K562 (cell line): ENCODE data around the gene ZEB2. TPM values are rescaled to one million over a fixed set of nuclear protein-coding genes. Genes with fewer than 3 reads are reported as not detected.

ENCODE experiments used
- AFF1 ChIP-seq, 2 experiments: fragments of 450-650 bp; IDR thresholded peaks; 2 replicates each; pipeline ENCODE4 v1.6.1; 2018; ENCODE audit warnings: mild to moderate bottlenecking in 2 of 2, low read depth in 1 of 2; ENCODE audit not compliant: partially characterized antibody in 2 of 2
- FOXA3 ChIP-seq, 2 experiments: fragments of 450-650 bp in 1 of 2; sonication (generic) in 1 of 2; formaldehyde crosslinking; IDR thresholded peaks in 1 of 2; conservative IDR thresholded peaks in 1 of 2; 2 replicates each; pipeline versions ENCODE4 v1.4.0 to v1.8.0; 2020 to 2022; ENCODE audit warnings: mild to moderate bottlenecking in 2 of 2, missing genetic modification reagents in 1 of 2
- KDM5B ChIP-seq: fragments of 200-600 bp; sonication (generic); IDR thresholded peaks from 2 replicates; pipeline ENCODE4 v1.6.1; 2012; ENCODE audit warnings: low read depth, mild to moderate bottlenecking, moderate library complexity, low read length, control low read depth, inconsistent platforms; ENCODE audit not compliant: insufficient replicate concordance
- MLLT1 ChIP-seq, 2 experiments: fragments of 450-650 bp; IDR thresholded peaks; 2 replicates each; pipeline ENCODE4 v1.6.1; 2016
- RAD21 ChIP-seq, 2 experiments: fragments of 250-450 bp in 1 of 2; fragments of 450-650 bp in 1 of 2; sonication (Bioruptor Pico) in 1 of 2; formaldehyde crosslinking in 1 of 2; IDR thresholded peaks in 1 of 2; conservative IDR thresholded peaks in 1 of 2; 2 replicates each; pipeline versions ENCODE4 v1.4.0 to v1.8.0; 2020 to 2022; ENCODE audit warnings: mild to moderate bottlenecking in 2 of 2, moderate library complexity in 1 of 2
- SPI1 ChIP-seq: IDR thresholded peaks from 2 replicates; pipeline ENCODE4 v1.6.1; 2011; ENCODE audit warnings: low read depth, low read length, control low read depth, borderline replicate concordance
- TAF1 ChIP-seq: IDR thresholded peaks from 2 replicates; pipeline ENCODE4 v1.6.1; 2011; ENCODE audit warnings: mild to moderate bottlenecking, low read length, moderate library complexity; ENCODE audit not compliant: insufficient read depth, control insufficient read depth, severe bottlenecking; ENCODE audit errors: extremely low read depth
- TAF9B ChIP-seq: fragments of 450-650 bp; IDR thresholded peaks from 2 replicates; pipeline ENCODE4 v1.6.1; 2018; ENCODE audit warnings: mild to moderate bottlenecking; ENCODE audit not compliant: partially characterized antibody
- TBL1XR1 ChIP-seq, 2 experiments: IDR thresholded peaks; 2 replicates each; pipeline ENCODE4 v1.6.1; 2012; ENCODE audit warnings: improper control_type of control experiment in 2 of 2, low read length in 2 of 2, mild to moderate bottlenecking in 1 of 2
- TBP ChIP-seq: optimal IDR thresholded peaks from 2 replicates; pipeline ENCODE3; 2011; ENCODE audit warnings: low read depth, low read length, improper control_type of control experiment
- TCF3 ChIP-seq: sonication (generic); formaldehyde crosslinking; IDR thresholded peaks from 2 replicates; pipeline ENCODE4 v1.4.0; 2020; ENCODE audit warnings: mild to moderate bottlenecking, missing genetic modification reagents
- YY1 ChIP-seq, 3 experiments: IDR thresholded peaks; 2 replicates each; pipeline ENCODE4 v1.6.1; 2011; ENCODE audit warnings: low read length in 2 of 3, mild to moderate bottlenecking in 2 of 3, moderate library complexity in 2 of 3, borderline replicate concordance in 1 of 3, control low read depth in 1 of 3, low read depth in 1 of 3; ENCODE audit not compliant: insufficient read depth in 3 of 3, insufficient replicate concordance in 2 of 3, control insufficient read depth in 1 of 3, insufficient read length in 1 of 3; ENCODE audit errors: extremely low read depth in 1 of 3
- ZBTB26 ChIP-seq: fragments of 450-650 bp; formaldehyde crosslinking; IDR thresholded peaks from 2 replicates; pipeline ENCODE4 v1.4.0; 2022; ENCODE audit warnings: missing genetic modification characterization
- ZNF408 ChIP-seq: fragments of 250-450 bp; sonication (Bioruptor Pico); IDR thresholded peaks from 2 replicates; pipeline ENCODE4 v1.4.0; 2020; ENCODE audit warnings: low read depth, mild to moderate bottlenecking, moderate library complexity
- polyA plus RNA-seq, 8 experiments: library from polyadenylated mRNA; depleted of rRNA in 4 of 8; stranded (reverse) in 5 of 8; unstranded in 3 of 8; fragments of >200 nt; fragmentation: Nextera tagmentation in 2 of 8; fragmentation: Illumina TruSeq in 1 of 8; extraction: Ambion mirVana in 2 of 8; extraction: Trizol in 1 of 8; gene quantifications; 2 replicates each; pipeline versions ENCODE4 v1.2.1 to v1.2.3, GENCODE V29; 2011 to 2014; ENCODE audit warnings: inconsistent platforms in 1 of 8, missing spikeins in 1 of 8
- total RNA-seq, 7 experiments: library from RNA; depleted of rRNA in 6 of 7; stranded (reverse); fragments of >200 nt in 6 of 7; fragmentation: Illumina TruSeq in 2 of 7; extraction: Trizol in 2 of 7; gene quantifications; 2 replicates each; pipeline versions ENCODE4 v1.2.1 to v1.2.3, GENCODE V29; 2011 to 2021; ENCODE audit warnings: low replicate concordance in 1 of 7

ZEB2 gene
- total and polyA plus RNA-seq, 9 of the 15 experiments (the other 6 are each of a cell fraction or from before 2014, with no cell fraction given): 15.1 to 113 (median 72.3) TPM

- TF ChIP-seq YY1 (IDR thresholded peaks at IDR 0.05; ENCODE audit: borderline replicate concordance in 1 of 3, control insufficient read depth in 1 of 3, extremely low read depth in 1 of 3, insufficient read depth in 3 of 3, insufficient read length in 1 of 3, insufficient replicate concordance in 2 of 3, low read depth in 1 of 3, low read length in 2 of 3) (no peak), RAD21 (CRISPR knock-in tag; conservative IDR thresholded peaks at IDR 0.05 in 1 of 2, IDR thresholded peaks at IDR 0.05 in 1 of 2) (peak in 1 of 2 experiments; percentile 1; a peak in 1 of 4 replicates), TBP (peak; percentile 4), KDM5B (peak; percentile 0), TCF3 (CRISPR knock-in tag) (no peak), TBL1XR1 (IDR thresholded peaks at IDR 0.05; ENCODE audit: low read length in 2 of 2) (0 out of 4 replicates have a peak, but pooled peaks of 1 of the 2 experiments have one; percentile 6), ZBTB26 (CRISPR knock-in tag) (no peak), FOXA3 (CRISPR knock-in tag; conservative IDR thresholded peaks at IDR 0.05 in 1 of 2, IDR thresholded peaks at IDR 0.05 in 1 of 2) (no peak), ZNF408 (CRISPR knock-in tag) (no peak), SPI1 (peak; percentile 69), AFF1 (IDR thresholded peaks at IDR 0.05; ENCODE audit: low read depth in 1 of 2, partially characterized antibody in 2 of 2) (peak; percentile 12 to 45), MLLT1 (IDR thresholded peaks at IDR 0.05) (peak; percentile 67 to 74; a peak in 3 of 4 replicates), TAF1 (peak; percentile 46), TAF9B (peak; percentile 5)
These were observed 1.8 kb downstream of the ZEB2 start (continued) for GRCh38 chr2:144517866-144518747.
